ENCODE data around the gene JCAD. TPM values are rescaled to one million over a fixed set of nuclear protein-coding genes. Genes with fewer than 3 reads are reported as not detected.
"Not testable (repeated sequence)": the region's sequence is repeated elsewhere in the genome, so short reads cannot be mapped to it uniquely, and the experiment has no call there.

Gene JCAD
- total RNA-seq, 2 experiments from 2014 or later = 0.03 to 0.20 TPM

DNA sequence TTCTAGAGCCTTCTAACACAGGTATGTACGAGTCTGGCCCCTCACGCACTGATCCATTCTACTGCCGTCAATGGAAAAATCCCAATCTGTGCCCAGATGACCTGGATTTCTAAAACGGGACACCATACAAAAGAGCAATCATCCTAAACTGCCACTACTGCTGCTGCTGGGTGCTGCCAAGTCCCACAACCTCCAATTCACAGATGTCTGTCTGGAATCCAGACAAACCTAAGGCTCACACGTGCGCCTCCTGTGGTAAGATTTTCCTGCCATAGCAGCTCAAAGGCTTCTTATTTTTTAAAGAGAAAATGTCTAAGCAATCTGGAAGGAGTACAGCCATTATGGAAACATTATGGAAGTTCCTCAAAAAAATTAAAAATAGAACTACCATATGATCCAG lies 40.9 kb downstream of the JCAD start:
- Mint-ChIP-seq H3K9me3 (no peaks in the 10 kb centered on the region), H3K4me3 (no peak overlapping the region), H3K27ac (no peak overlapping the region), H3K36me3 (no peaks in the 10 kb centered on the region), H3K4me1 (peaks cover 3% of the 10 kb centered on the region), H3K27me3 (peaks cover 76% of the 10 kb centered on the region)
- POLR2A ChIA-PET = no interaction called here
- no peak for ATAC-seq (ENCODE audit: low read depth)
- no peak for DNase-seq

DNA sequence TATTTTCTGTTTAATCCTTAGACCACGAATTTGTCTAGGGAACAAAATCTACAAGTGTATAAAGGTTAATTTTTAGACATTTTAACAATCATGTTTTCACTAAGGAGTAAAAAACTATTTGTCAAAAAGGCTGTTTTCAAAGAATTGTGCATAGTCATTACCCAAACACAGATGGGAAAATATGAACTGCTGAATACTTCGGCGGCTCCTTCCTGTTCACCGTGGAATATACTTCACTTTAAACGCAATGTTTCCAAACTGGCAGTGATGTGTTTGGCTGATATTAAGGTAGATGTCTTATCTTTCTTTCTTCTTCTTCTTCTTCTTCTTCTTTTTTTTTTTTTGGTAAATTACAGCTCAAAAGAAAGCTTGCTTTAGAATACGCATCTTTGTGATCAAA lies 41.4 kb downstream of the JCAD start:
- H3K4me3 Mint-ChIP-seq = no peak overlapping the region
- peaks cover 3% of the 10 kb centered on the region for H3K4me1 Mint-ChIP-seq
- ATAC-seq (ENCODE audit: low read depth) (no peak), DNase-seq (no peak)
- POLR2A ChIA-PET = no interaction called here
- no peaks in the 10 kb centered on the region for H3K9me3 Mint-ChIP-seq
- H3K36me3 Mint-ChIP-seq = no peaks in the 10 kb centered on the region
- no peak overlapping the region for H3K27ac Mint-ChIP-seq
- H3K27me3 Mint-ChIP-seq = peaks cover 74% of the 10 kb centered on the region

- Mint-ChIP-seq H3K4me3 (no peak overlapping the region), H3K27ac (no peak overlapping the region), H3K4me1 (peaks cover 3% of the 10 kb centered on the region), H3K36me3 (no peaks in the 10 kb centered on the region), H3K9me3 (no peaks in the 10 kb centered on the region), H3K27me3 (peaks cover 76% of the 10 kb centered on the region)
- ATAC-seq (ENCODE audit: low read depth) (no peak), DNase-seq (no peak)
- POLR2A ChIA-PET = no interaction called here
These were observed 41.8 kb downstream of the JCAD start for GRCh38 chr10:30017556-30017955.

DNA sequence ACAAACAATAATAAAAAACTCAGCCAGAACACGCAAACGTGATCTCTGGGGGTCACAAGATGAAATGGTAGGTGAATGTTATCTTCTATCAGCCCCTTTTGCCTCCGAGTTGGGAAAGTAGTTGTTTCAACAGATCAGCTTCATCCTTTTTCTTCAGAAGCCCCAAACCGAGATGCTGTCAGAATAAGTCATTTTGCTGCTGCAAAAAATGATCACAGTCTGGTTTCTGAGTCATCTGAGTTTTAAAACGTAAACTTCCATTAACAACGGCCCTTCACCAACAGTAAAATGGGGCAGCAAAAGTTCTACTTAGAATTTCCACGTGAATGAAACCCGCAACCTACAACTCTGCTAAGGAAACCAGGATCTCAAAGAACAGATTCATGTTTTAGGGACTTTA lies 44.9 kb downstream of the JCAD start:
- POLR2A ChIA-PET = no interaction called here
- Mint-ChIP-seq H3K36me3 (no peaks in the 10 kb centered on the region), H3K4me3 (no peak overlapping the region), H3K4me1 (peaks cover 2% of the 10 kb centered on the region), H3K27ac (no peak overlapping the region), H3K9me3 (no peaks in the 10 kb centered on the region), H3K27me3 (peaks cover 52% of the 10 kb centered on the region)
- DNase-seq (no peak), ATAC-seq (ENCODE audit: low read depth) (no peak)

DNA sequence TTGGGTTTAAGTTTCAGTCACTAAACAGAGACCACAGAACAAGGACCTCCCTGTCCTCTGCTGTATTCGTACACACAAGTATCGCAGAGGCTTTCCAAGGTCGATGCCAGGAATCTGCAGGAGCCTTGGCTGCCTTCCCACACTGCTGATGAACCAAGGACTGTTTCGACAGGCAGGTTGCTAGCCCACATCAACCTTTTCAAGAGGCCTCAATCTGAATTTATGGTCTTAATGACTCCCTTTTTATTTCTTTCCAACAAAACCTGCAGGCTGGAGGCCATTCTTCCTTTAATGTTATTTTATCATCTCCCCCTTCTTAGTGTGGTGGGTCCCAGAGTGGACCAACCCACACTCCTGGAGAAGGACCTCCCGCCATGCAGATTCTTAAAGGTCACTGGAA lies 45.6 kb downstream of the JCAD start:
- peaks cover 3% of the 10 kb centered on the region for H3K4me1 Mint-ChIP-seq
- H3K36me3 Mint-ChIP-seq = no peaks in the 10 kb centered on the region
- no peak overlapping the region for H3K4me3 Mint-ChIP-seq
- POLR2A ChIA-PET = no interaction called here
- H3K27ac Mint-ChIP-seq = no peak overlapping the region
- DNase-seq (no peak), ATAC-seq (ENCODE audit: low read depth) (no peak)
- H3K27me3 Mint-ChIP-seq = peaks cover 45% of the 10 kb centered on the region
- H3K9me3 Mint-ChIP-seq = no peaks in the 10 kb centered on the region

DNA sequence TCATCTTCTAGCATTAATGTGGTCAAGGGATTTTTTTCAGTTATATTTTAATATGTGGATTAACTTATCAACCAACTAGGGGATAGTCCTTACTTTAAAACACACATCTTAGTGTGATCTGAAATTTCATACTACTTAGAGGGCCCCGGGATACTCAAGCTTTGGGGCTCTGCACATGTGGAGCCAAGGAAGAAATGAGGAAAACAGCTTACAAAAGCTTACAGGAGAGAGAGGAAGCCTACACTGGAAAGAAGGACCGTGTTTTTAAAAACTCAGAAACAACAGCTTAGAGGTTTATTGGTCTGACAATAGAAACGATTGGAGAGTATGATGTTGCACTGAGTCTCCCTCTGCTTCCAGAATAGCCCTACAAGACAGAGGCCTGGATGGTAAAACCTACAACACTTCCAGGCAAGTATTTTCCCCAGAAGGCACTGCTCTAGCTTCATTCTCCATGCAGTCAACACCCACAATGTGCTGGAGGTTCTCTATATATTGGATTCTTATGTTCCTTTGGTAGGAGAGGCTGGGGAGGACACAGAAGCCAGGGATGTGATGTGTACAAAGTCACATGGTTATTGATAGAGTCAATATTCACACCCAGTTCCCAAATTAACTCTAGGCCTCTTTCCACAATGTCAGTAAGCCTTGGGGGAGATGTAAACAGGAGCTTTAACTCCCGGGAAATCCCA lies 47.3 kb downstream of the JCAD start:
- Mint-ChIP-seq H3K36me3 (no peaks in the 10 kb centered on the region), H3K4me3 (no peak overlapping the region), H3K27ac (no peak overlapping the region), H3K9me3 (no peaks in the 10 kb centered on the region), H3K27me3 (peaks cover 34% of the 10 kb centered on the region), H3K4me1 (peaks cover 3% of the 10 kb centered on the region)
- ATAC-seq (ENCODE audit: low read depth) (no peak), DNase-seq (no peak)
- POLR2A ChIA-PET = no interaction called here

GRCh38 chr10:30011396-30011795 lies 48.0 kb downstream of the JCAD start:
- POLR2A ChIA-PET = no interaction called here

GRCh38 chr10:30007406-30007805 lies 52.0 kb downstream of the JCAD start:
- POLR2A ChIA-PET = no interaction called here
- no peaks in the 10 kb centered on the region for H3K36me3 Mint-ChIP-seq
- no peak for DNase-seq
- no peaks in the 10 kb centered on the region for H3K9me3 Mint-ChIP-seq
- H3K27ac Mint-ChIP-seq = no peak overlapping the region
- H3K4me1 Mint-ChIP-seq = peaks cover 6% of the 10 kb centered on the region
- H3K27me3 Mint-ChIP-seq = peaks cover 31% of the 10 kb centered on the region
- no peak for ATAC-seq (ENCODE audit: low read depth)
- no peak overlapping the region for H3K4me3 Mint-ChIP-seq

More at GRCh38 chr10:30011396-30011795, 48.0 kb downstream of the JCAD start:
- Mint-ChIP-seq H3K27me3 (peaks cover 29% of the 10 kb centered on the region), H3K4me3 (no peak overlapping the region), H3K4me1 (peaks cover 3% of the 10 kb centered on the region), H3K9me3 (no peaks in the 10 kb centered on the region), H3K36me3 (no peaks in the 10 kb centered on the region), H3K27ac (no peak overlapping the region)
- DNase-seq (no peak), ATAC-seq (ENCODE audit: low read depth) (no peak)

GRCh38 chr10:30006410-30006809 lies 53.0 kb downstream of the JCAD start:
- peaks cover 10% of the 10 kb centered on the region for H3K4me1 Mint-ChIP-seq
- H3K36me3 Mint-ChIP-seq = no peaks in the 10 kb centered on the region
- H3K4me3 Mint-ChIP-seq = no peak overlapping the region
- no peak overlapping the region for H3K27ac Mint-ChIP-seq
- peaks cover 33% of the 10 kb centered on the region for H3K27me3 Mint-ChIP-seq
- ATAC-seq (ENCODE audit: low read depth) (no peak), DNase-seq (no peak)
- POLR2A ChIA-PET = no interaction called here
- no peaks in the 10 kb centered on the region for H3K9me3 Mint-ChIP-seq

DNA sequence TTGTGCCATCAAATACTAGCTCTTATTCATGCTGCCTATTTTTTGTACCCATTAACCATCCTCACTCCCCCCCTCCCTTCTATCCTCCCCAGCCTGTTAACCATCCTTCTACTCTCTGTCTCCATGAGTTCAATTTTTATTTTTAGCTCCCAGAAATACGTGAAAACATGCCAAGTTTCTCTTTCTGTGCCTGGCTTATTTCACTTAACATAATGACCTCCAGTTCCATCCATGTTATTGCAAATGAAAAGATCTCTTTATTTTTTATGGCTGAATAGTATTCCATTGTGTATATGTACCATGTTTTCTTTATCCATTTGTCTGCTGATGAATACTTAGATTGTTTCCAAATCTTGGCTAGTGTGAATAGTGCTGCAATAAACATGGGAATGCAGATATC lies 54.3 kb downstream of the JCAD start:
- POLR2A ChIA-PET; H3K27ac Mint-ChIP-seq; ATAC-seq (ENCODE audit: low read depth): not testable (repeated sequence)

DNA sequence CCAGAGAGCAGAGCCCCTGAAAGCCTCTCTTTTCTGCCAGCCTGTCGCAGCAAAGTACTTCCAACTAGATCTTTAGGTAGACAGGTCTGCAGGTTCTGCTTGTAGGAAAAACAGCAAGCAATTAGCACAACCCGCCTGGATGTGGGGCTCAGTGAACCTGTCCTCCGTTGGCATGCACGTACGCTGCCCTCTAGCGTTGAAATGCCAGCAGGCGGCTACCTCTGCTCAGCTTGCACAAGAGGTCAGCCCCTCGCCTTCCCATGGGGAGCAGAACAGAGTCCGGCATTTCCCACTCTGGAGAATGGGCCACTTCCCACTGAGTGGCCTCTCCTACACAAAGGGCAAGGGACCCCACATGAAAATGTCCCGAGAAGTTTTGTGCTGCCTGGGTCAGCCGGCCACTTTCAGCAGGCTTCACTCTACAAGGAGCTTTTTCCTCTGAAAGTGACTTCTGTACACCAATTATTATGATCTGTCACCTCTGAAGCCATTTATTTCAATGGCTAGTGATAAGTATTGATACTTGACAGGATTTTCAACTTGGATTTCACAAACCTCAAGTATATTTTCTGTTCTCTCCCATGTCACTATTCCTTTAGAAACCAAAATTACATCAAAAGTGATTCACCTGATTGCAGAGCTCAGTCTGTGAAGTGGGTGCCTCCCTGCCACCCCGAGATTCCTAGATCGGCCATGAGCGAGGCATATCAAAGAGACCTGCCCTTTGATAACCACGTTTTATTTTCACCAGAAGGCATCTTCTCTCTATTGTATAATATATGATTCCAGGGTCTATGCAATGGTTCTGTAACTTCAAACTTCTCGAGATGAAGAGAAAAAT lies 56.7 kb downstream of the JCAD start:
- POLR2A ChIA-PET = interaction anchor here (1.6 kb wide), 1 partner anchor 25 kb away, joined by 6 read pairs; no protein-coding TSS in a partner anchor
- Mint-ChIP-seq H3K27ac (no peak overlapping the region), H3K27me3 (peaks cover 42% of the 10 kb centered on the region), H3K36me3 (no peaks in the 10 kb centered on the region), H3K4me3 (no peak overlapping the region), H3K9me3 (no peaks in the 10 kb centered on the region), H3K4me1 (peaks cover 9% of the 10 kb centered on the region)
- ATAC-seq (ENCODE audit: low read depth) (peak; percentile 79), DNase-seq (peak; percentile 67)

More for the DNA sequence above, 54.3 kb downstream of the JCAD start:
- Mint-ChIP-seq H3K27me3 (peaks cover 38% of the 10 kb centered on the region), H3K4me1 (peaks cover 12% of the 10 kb centered on the region)
- not testable (repeated sequence) for H3K9me3 Mint-ChIP-seq, DNase-seq, H3K36me3 Mint-ChIP-seq, H3K4me3 Mint-ChIP-seq

GRCh38 chr10:30000802-30001571 lies 58.4 kb downstream of the JCAD start:
- Mint-ChIP-seq H3K27ac (no peak overlapping the region), H3K4me1 (peaks cover 9% of the 10 kb centered on the region), H3K4me3 (no peak overlapping the region), H3K9me3 (no peaks in the 10 kb centered on the region), H3K27me3 (peaks cover 55% of the 10 kb centered on the region), H3K36me3 (no peaks in the 10 kb centered on the region)
- DNase-seq = no peak
- POLR2A ChIA-PET = interaction anchor here (1.0 to 1.6 kb wide), 2 partner anchors 26 kb away, joined by 3 to 6 read pairs; no protein-coding TSS in a partner anchor
- no peak for ATAC-seq (ENCODE audit: low read depth)

- Mint-ChIP-seq H3K27me3 (peaks cover 51% of the 10 kb centered on the region), H3K36me3 (no peaks in the 10 kb centered on the region), H3K9me3 (no peaks in the 10 kb centered on the region), H3K4me1 (peaks cover 9% of the 10 kb centered on the region), H3K4me3 (no peak overlapping the region), H3K27ac (no peak overlapping the region)
- POLR2A ChIA-PET = interaction anchor here (0.6 kb wide), 1 partner anchor 786 kb away, joined by 6 read pairs; no protein-coding TSS in a partner anchor
- peak; percentile 71 for DNase-seq
- ATAC-seq (ENCODE audit: low read depth) = peak; percentile 69
These were observed 61.1 kb downstream of the JCAD start for GRCh38 chr10:29998142-29998808.
